ENCODE data around the gene PRM3. TPM values are rescaled to one million over a fixed set of nuclear protein-coding genes. Genes with fewer than 3 reads are reported as not detected.

Gene PRM3
- polyA plus RNA-seq, 2 of the 4 experiments (the other 2 are of a cell fraction): not detected

Small RNA genes within 50 kb of the gene (small RNA-seq; reads per million reads assigned to genes)
- gene MIR548H2: 0 reads per million in 6 experiments
- 0 reads per million in 6 experiments for gene RF00019
- gene RF00554: 0 reads per million in 6 experiments

Other genes starting within 250 kb of the PRM3 start
- 0.15 and 0.16 TPM in 2 replicates for gene SOCS1, start 17.4 kb downstream of the PRM3 start, polyA plus RNA-seq (2011; rRNA removed)
- gene SOCS1, start 17.4 kb downstream of the PRM3 start, polyA plus RNA-seq (2017; fragmentation: RNase III; extraction: RNeasy Plus Mini Kit Qiagen cat#74134 plus additional on column Dnase treatment): 0.26 to 0.56 TPM (median 0.32 TPM) in 3 replicates
- gene TNP2, start 4.3 kb downstream of the PRM3 start, polyA plus RNA-seq (2011; rRNA removed): not detected in 2 replicates
- not detected in 3 replicates for gene TNP2, start 4.3 kb downstream of the PRM3 start, polyA plus RNA-seq (2017; fragmentation: RNase III; extraction: RNeasy Plus Mini Kit Qiagen cat#74134 plus additional on column Dnase treatment)
- not detected in 2 replicates for gene PRM2, start 2.9 kb upstream of the PRM3 start, polyA plus RNA-seq (2011; rRNA removed)
- not detected in 3 replicates for gene PRM2, start 2.9 kb upstream of the PRM3 start, polyA plus RNA-seq (2017; fragmentation: RNase III; extraction: RNeasy Plus Mini Kit Qiagen cat#74134 plus additional on column Dnase treatment)
- not detected in 2 replicates for gene PRM1, start 7.7 kb upstream of the PRM3 start, polyA plus RNA-seq (2011; rRNA removed)
- not detected in 3 replicates for gene PRM1, start 7.7 kb upstream of the PRM3 start, polyA plus RNA-seq (2017; fragmentation: RNase III; extraction: RNeasy Plus Mini Kit Qiagen cat#74134 plus additional on column Dnase treatment)
- gene RMI2, start 71.8 kb upstream of the PRM3 start, polyA plus RNA-seq (2011; rRNA removed): 20.3 and 24.2 TPM in 2 replicates
- gene RMI2, start 71.8 kb upstream of the PRM3 start, polyA plus RNA-seq (2017; fragmentation: RNase III; extraction: RNeasy Plus Mini Kit Qiagen cat#74134 plus additional on column Dnase treatment): 23.3 to 27.7 TPM (median 26.9 TPM) in 3 replicates

Data from A549 (cell line).